ENCODE results near the gene MRGPRF.

DNA sequence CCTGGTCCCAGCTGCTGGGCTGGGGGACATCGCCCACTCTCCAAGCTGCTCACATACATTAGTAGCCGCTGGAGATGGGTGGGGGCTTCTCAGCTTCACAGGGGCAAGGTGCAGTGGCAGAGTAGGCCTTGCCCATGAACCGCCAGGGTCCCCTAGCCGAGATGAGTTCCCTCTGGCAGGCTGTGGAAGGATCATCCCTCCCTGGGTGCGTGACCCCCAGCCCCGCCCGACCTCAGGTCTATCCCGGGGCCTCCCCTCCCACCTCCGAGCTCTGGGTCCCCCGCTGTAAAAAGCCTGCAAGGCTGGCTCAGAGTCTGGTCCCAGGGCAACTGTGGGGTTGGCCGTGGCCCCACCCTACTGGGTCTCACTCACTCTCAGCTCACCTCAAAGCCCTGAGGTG is 20.4 kb upstream of the MRGPRF start:
- no peak for TF ChIP-seq EZH2 (optimal IDR thresholded peaks at IDR 0.05; ENCODE audit: low read depth, low read length)
- TF ChIP-seq, protein P1, sequence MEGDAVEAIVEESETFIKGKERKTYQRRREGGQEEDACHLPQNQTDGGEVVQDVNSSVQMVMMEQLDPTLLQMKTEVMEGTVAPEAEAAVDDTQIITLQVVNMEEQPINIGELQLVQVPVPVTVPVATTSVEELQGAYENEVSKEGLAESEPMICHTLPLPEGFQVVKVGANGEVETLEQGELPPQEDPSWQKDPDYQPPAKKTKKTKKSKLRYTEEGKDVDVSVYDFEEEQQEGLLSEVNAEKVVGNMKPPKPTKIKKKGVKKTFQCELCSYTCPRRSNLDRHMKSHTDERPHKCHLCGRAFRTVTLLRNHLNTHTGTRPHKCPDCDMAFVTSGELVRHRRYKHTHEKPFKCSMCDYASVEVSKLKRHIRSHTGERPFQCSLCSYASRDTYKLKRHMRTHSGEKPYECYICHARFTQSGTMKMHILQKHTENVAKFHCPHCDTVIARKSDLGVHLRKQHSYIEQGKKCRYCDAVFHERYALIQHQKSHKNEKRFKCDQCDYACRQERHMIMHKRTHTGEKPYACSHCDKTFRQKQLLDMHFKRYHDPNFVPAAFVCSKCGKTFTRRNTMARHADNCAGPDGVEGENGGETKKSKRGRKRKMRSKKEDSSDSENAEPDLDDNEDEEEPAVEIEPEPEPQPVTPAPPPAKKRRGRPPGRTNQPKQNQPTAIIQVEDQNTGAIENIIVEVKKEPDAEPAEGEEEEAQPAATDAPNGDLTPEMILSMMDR (IDR thresholded peaks at IDR 0.05; ENCODE audit: low read length), result no peak
- no peak for TF ChIP-seq EZH2phosphoT487 (IDR thresholded peaks at IDR 0.05; ENCODE audit: low read length)

Data from MM.1S (cell line).